Thymus (tissue), 11 donors: ENCODE data around the gene SH3RF3. TPM values are rescaled to one million over a fixed set of nuclear protein-coding genes. Genes with fewer than 3 reads are reported as not detected.

Experiments
- DNase-seq, 9 donors: peaks; one replicate each; pipeline ENCODE4 v3.0.0-alpha.2; 2013; ENCODE audit warnings: low spot score in 9 of 9, low read depth in 6 of 9, missing footprints in 1 of 9
- H3K27ac ChIP-seq, 2 donors: one replicate each; pipeline ENCODE4 v1.5.1; 2013; ENCODE audit warnings: control low read depth in 1 of 2, low read depth in 1 of 2, low read length in 1 of 2, mild to moderate bottlenecking in 1 of 2, moderate library complexity in 1 of 2
- H3K27me3 ChIP-seq, 2 donors: one replicate each; pipeline ENCODE4 v1.5.1; 2013; ENCODE audit warnings: low read length in 1 of 2; ENCODE audit not compliant: control insufficient read depth in 2 of 2, insufficient read depth in 1 of 2
- H3K36me3 ChIP-seq, 2 donors: one replicate each; pipeline ENCODE4 v1.5.1; 2013; ENCODE audit warnings: low read length in 1 of 2, mild to moderate bottlenecking in 1 of 2, moderate library complexity in 1 of 2; ENCODE audit not compliant: control insufficient read depth in 2 of 2, insufficient read depth in 2 of 2
- H3K4me1 ChIP-seq, 2 donors: one replicate each; pipeline ENCODE4 v1.5.1; 2013; ENCODE audit warnings: low read length in 2 of 2; ENCODE audit not compliant: control insufficient read depth in 2 of 2, insufficient read depth in 2 of 2
- H3K4me3 ChIP-seq, 2 donors: one replicate each; pipeline ENCODE4 v1.5.1; 2013; ENCODE audit warnings: low read length in 2 of 2, control low read depth in 1 of 2, mild to moderate bottlenecking in 1 of 2
- H3K9me3 ChIP-seq, 2 donors: one replicate each; pipeline ENCODE4 v1.5.1; 2013; ENCODE audit warnings: low read length in 1 of 2, mild to moderate bottlenecking in 1 of 2; ENCODE audit not compliant: control insufficient read depth in 2 of 2, insufficient read depth in 1 of 2
- WGBS: extraction: QIAGEN DNeasy Blood & Tissue Kit; methylation state at CpG from one replicate; pipeline ENCODE4 v1.1.7; 2013; 5-methylcytosine and 5-hydroxymethylcytosine counted together
- polyA plus RNA-seq: library from polyadenylated mRNA; stranded (reverse); fragments of 200-250 nt; gene quantifications from one replicate; pipeline ENCODE4 v1.2.3, GENCODE V29; 2013
- total RNA-seq: library from RNA; stranded (reverse); fragments of 120-200 nt; gene quantifications from one replicate; pipeline ENCODE4 v1.2.4, GENCODE V29; 2013
- donor health status: healthy.

The SH3RF3 gene
- total and polyA plus RNA-seq, 2 donors = 3.2 to 8.2 TPM

DNA sequence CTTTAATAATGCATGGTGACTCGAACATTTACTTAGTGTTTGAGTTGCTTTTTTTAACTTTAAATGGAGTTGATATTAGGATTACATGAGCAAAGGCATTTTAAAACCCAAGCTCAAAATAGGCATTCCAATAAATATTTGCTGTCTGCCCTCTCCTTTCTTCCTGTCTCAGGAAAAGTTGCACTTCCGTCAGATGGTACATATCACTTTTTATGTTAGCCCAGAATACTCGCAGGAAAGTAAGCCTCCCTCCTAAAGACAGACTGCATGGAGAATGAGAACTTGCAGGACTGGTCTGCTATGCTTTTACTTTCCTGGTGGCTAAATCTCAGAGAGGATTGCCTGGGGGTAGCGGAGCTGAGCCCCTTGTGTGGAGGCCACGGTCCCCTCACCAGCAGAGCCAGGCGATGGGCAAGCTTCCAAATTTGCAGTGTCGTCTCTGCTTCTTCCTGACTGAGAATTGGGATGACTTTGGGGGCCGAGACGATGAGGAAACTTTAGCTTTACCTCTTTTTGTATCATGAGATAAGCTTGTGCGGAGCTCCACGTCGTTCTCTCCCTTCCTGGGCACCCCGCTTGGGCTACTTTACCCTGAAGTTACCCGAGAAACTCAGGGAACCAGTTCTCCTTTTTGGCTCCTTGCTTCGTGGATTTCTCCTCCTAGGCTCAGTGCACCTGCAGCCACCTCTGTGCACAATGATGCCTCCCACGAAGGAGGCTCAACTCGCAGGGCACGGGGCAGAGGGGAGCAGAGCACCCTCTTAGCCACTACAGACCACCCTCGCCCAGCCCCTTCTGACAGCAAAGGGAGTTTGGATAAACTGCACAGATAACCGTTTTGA, 223.3 kb downstream of the SH3RF3 start:
- Histone ChIP-seq H3K4me3 (no peak overlapping the region), H3K9me3 (peaks cover 0 to 7% of the 10 kb centered on the region in 2 donors), H3K27ac (no peak overlapping the region), H3K27me3 (no peaks in the 10 kb centered on the region), H3K4me1 (peaks cover 16 to 44% of the 10 kb centered on the region in 2 donors), H3K36me3 (no peaks in the 10 kb centered on the region)
- 75% methylated on average over 20 of the region's 20 CpGs for WGBS
- DNase-seq = no peak

GRCh38 chr2:109352898-109353689, 224.1 kb downstream of the SH3RF3 start:
- Histone ChIP-seq H3K27ac (no peak overlapping the region), H3K4me1 (peaks cover 15 to 35% of the 10 kb centered on the region in 2 donors), H3K27me3 (no peaks in the 10 kb centered on the region), H3K36me3 (no peaks in the 10 kb centered on the region), H3K4me3 (no peak overlapping the region), H3K9me3 (peaks cover 0 to 7% of the 10 kb centered on the region in 2 donors)
- WGBS = 91% methylated on average over 14 of the region's 14 CpGs
- no peak for DNase-seq

GRCh38 chr2:109353806-109354745, 225.1 kb downstream of the SH3RF3 start:
- WGBS = 88% methylated on average over 22 of the region's 22 CpGs
- Histone ChIP-seq H3K9me3 (peaks cover 0 to 7% of the 10 kb centered on the region in 2 donors), H3K27me3 (no peaks in the 10 kb centered on the region), H3K27ac (no peak overlapping the region), H3K4me1 (peaks cover 14 to 26% of the 10 kb centered on the region in 2 donors), H3K4me3 (no peak overlapping the region), H3K36me3 (no peaks in the 10 kb centered on the region)
- DNase-seq = no peak

DNA sequence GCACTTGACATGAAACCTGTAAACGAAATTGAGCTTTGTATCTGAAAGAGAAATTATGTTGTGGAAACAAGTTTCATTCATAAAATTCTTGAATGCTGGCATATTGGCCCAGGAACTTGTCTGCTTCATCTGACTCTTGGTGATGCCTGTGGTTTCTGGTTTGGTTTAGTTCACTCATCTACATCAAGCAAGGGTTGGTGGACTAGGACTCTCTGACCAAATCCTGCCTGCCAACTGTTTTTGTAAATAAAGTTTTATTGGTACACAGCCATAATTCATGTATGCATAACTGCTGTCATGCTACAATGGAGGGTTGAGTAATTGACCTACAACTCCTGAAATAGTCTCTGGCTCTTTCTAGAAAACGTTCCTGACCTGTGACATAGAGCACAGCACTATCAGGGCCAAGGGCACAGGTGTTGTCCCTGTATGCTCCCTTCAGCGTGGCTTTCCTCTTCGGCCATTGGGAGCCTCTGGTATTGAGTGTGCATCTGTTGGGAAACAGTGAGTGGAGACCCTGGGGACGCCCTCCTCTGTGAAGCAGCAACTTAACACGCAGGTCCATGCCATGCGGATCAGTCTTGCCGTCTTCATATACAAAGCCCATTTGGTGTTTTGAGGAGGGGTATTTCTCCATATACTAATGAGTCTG, 226.3 kb downstream of the SH3RF3 start:
- H3K9me3 ChIP-seq = peaks cover 0 to 7% of the 10 kb centered on the region in 2 donors
- no peaks in the 10 kb centered on the region for H3K36me3 ChIP-seq
- H3K27ac ChIP-seq = no peak overlapping the region
- H3K4me3 ChIP-seq = no peak overlapping the region
- peaks cover 5 to 13% of the 10 kb centered on the region in 2 donors for H3K4me1 ChIP-seq
- no peaks in the 10 kb centered on the region for H3K27me3 ChIP-seq
- DNase-seq = no peak
- WGBS = 95% methylated on average over 8 of the region's 8 CpGs

DNA sequence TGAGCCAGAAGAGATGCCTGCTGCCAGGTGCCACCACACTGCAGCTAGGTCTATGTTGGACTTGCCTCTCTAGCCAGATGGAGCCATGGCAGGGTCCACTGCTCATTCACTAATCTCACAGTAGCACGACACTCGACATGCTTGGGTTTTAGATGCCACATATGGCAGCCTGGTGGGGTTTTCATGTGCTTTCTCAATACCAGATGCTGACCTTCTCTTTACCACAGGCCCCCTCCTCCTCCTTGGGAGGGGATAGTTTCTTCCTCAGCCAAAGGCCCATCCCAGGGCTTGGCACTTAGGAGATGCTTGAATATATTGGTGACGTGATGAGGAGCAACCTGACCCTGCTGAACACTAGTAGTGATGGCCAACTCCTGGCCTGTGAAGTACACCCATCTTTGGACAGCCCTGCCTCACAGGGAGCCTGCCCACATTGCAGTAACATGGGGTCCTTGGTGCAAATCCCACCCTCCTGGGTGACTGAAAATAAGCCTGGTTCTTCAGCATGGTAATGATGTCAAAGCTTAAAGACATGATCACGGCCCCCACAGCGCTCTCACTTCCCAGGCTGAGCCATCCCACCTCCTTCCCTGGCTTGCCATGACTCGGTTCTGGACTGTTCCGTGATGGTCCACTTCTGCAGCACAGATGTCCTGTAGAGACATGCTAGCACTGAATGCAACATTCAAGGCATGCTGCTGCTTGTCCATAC, 227.5 kb downstream of the SH3RF3 start:
- Histone ChIP-seq H3K4me3 (no peak overlapping the region), H3K27me3 (no peaks in the 10 kb centered on the region), H3K9me3 (peaks cover 0 to 7% of the 10 kb centered on the region in 2 donors), H3K36me3 (no peaks in the 10 kb centered on the region), H3K27ac (no peak overlapping the region), H3K4me1 (peaks cover 0 to 2% of the 10 kb centered on the region in 2 donors)
- WGBS = 96% methylated on average over 7 of the region's 7 CpGs
- DNase-seq = no peak

DNA sequence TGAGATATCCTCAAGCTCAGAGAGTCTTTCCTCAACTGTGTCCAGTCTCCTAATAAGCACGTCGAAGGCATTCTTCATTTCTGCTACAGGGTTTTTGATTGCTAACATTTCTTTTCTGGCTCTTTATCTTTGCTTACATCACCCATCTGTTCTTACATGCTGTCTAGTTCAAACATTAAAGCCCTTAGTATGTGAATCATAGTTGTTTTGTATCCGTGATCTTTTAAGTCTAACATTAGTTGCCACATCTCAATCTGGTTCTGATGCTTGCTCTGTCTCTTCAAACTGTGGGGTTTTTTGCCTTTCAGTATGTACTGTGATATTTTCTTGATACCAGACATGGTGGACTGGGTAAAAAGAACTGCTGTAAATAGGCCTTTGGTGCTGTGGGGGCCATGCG, 235.2 kb downstream of the SH3RF3 start:
- Histone ChIP-seq H3K4me1 (no peaks in the 10 kb centered on the region), H3K36me3 (no peaks in the 10 kb centered on the region), H3K27ac (no peak overlapping the region), H3K4me3 (no peak overlapping the region), H3K27me3 (no peaks in the 10 kb centered on the region), H3K9me3 (no peaks in the 10 kb centered on the region)
- 97% methylated on average over 4 of the region's 4 CpGs for WGBS
- no peak for DNase-seq

- no peaks in the 10 kb centered on the region for H3K4me1 ChIP-seq
- DNase-seq = no peak
- no peaks in the 10 kb centered on the region for H3K27me3 ChIP-seq
- H3K9me3 ChIP-seq = no peaks in the 10 kb centered on the region
- H3K36me3 ChIP-seq = no peaks in the 10 kb centered on the region
- H3K27ac ChIP-seq = no peak overlapping the region
- no peak overlapping the region for H3K4me3 ChIP-seq
- 86% methylated on average over 3 of the region's 3 CpGs for WGBS
Observed at GRCh38 chr2:109365131-109365530, 236.1 kb downstream of the SH3RF3 start.

DNA sequence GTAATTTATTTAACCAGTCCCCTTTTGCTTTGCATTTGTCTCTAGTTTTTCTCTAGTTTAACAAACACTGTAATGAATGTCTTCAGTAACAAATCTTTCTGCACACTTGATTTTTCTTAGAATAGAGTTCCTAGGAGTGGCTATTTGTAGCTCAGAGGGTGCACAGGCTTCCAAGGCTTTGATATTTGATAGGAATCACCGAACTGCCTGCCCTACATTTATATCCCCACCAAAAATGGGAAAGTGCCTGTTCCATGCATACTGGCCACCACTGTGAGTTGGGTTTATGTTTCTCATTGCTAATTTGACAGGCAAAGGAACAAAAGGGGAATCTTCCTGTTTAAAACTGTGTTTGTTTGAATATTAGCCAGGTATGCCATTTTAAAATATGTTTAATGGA, 238.7 kb downstream of the SH3RF3 start:
- Histone ChIP-seq H3K9me3 (no peaks in the 10 kb centered on the region), H3K4me1 (no peaks in the 10 kb centered on the region), H3K4me3 (no peak overlapping the region), H3K27me3 (no peaks in the 10 kb centered on the region), H3K27ac (no peak overlapping the region), H3K36me3 (no peaks in the 10 kb centered on the region)
- DNase-seq = no peak
- WGBS = 97% methylated on average over 1 of the region's 1 CpG
